Measurements from ENCODE around the gene LPCAT4. TPM values are rescaled to one million over a fixed set of nuclear protein-coding genes. Genes with fewer than 3 reads are reported as not detected.

The LPCAT4 gene
- polyA plus RNA-seq, result 376 and 516 TPM in 2 replicates

GRCh38 chr15:34367101-34368081 is at the start of gene LPCAT4:
Gene LPCAT4, minus strand, starts transcription at chr15:34367196. Its CDS starts 96 bp downstream, at chr15:34367100.

DNA sequence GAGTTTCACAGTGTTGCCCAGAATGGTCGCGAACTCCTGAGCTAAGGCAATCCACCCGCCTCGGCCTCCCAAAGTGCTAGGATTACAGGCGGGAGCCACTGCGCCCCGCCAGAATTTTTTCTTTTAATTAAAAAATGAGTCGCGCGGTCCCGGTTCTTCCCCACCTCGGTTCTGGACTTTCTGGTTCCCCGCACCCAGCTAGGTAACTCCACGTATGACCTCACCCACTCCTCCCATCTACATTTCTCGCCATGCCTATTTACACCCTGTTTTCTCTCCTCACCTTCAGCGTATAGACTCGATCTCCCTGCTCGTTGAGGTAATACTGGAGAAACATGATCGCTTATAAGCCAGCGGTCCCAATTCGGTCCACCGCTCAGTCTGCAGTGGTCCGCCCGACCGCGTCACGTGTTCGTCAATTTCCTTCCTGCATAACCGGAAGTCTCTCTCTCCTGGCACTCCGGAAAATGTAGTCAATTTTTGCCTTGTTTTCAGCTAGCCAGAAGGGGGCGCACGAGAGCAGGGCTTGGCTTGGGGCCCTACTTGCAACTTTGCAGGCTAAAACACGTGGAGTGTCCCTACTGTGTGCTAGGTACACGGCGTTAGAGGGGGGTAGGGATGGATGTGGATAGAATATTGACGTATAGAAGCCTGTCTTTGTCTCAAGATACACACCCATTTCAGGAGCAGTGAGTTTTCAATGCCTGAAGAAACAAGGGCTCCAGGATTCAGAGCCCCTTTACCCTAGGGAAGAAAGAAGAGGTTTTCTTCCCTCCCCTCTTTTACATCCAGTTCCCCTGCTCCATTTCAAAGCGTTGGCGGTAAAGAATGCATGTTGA is 24.0 kb downstream of the LPCAT4 start, which contains the start of the genes NOP10 and NUTM1:
Gene NOP10 (minus strand): TSS at position 400 of the 839 bp plus-strand sequence. CDS start 63 bp downstream, at position 337.
Gene NUTM1 (plus strand): TSS at position 579 of the 839 bp plus-strand sequence. CDS start 382 bp downstream, outside the sequence.

DNA sequence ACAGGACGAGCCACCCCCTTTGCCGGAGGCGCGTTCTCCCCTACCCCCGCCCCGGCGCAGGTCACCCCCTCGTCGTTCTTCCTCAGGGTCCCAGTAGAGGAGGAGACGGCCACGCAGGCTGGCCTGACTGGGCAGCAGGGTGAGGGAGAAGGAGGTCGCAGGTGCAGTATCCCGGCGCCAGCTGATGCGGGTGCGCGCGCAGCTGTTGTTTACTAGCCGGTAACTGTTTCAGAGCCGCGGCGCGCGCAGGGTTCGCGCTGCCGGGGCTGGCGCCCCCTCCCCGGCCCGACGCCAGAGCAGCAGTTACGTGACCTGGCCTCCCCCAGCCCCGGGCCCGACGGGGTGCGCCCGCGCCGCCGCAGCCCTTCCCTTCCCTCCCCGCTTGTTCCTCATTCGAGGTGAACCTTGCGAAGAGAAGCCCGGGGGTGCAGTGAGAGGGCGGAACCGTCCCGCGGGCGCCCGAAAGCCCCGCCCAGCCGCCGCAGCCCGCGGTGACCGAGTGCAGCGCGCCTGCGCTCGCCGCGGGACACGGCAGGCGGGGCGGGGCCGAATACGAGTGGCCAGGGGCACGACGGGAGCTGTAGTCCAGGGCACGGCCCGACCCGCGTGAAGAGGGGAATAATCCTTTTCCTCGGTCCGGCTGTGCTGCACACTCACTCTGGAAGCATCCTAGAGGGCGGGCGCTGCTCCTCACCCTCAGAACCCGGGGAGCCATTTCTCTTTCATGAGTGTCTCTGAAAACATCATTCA is 29.3 kb downstream of the LPCAT4 start, which contains the start of gene SLC12A6:
Gene SLC12A6 (minus strand): TSS at position 225 of the 750 bp plus-strand sequence. CDS start 1,101 bp downstream, outside the sequence.

Other genes with a start within 250 kb of the LPCAT4 start
- 26.5 and 30.7 TPM in 2 replicates for gene KATNBL1, start 157.1 kb downstream of the LPCAT4 start, polyA plus RNA-seq
- gene EMC4, start 142.2 kb downstream of the LPCAT4 start, polyA plus RNA-seq, result 448 and 455 TPM in 2 replicates
- gene SLC12A6, start 29.4 kb downstream of the LPCAT4 start, polyA plus RNA-seq, result 4.4 and 8.1 TPM in 2 replicates
- 798 and 887 TPM in 2 replicates for gene NOP10, start 24.1 kb downstream of the LPCAT4 start, polyA plus RNA-seq
- gene NUTM1, start 23.9 kb downstream of the LPCAT4 start, polyA plus RNA-seq, result not detected in 2 replicates
- gene GOLGA8A, start 70.6 kb upstream of the LPCAT4 start, polyA plus RNA-seq, result 32.5 and 35.7 TPM in 2 replicates
- gene GOLGA8B, start 216.5 kb upstream of the LPCAT4 start, polyA plus RNA-seq, result 27.0 and 28.1 TPM in 2 replicates